ENCODE measurements around the gene FOXD1. TPM values are rescaled to one million over a fixed set of nuclear protein-coding genes. Genes with fewer than 3 reads are reported as not detected.

FOXD1 gene
- total RNA-seq, 3 donors from 2014 or later (not counting 1 experiment from before 2014, with no cell fraction given) = 0.31 to 0.63 (median 0.41) TPM

GRCh38 chr5:73495772-73496335 is 47.3 kb upstream of the FOXD1 start:
- no peak for DNase-seq
- no peak for ATAC-seq
- no peak overlapping the region for H3K27ac Mint-ChIP-seq
- Histone ChIP-seq H3K27me3 (ENCODE audit: control insufficient read depth, insufficient read depth, low read length) (peaks cover 10% of the 10 kb centered on the region), H3K4me1 (ENCODE audit: control insufficient read depth, insufficient read depth, low read length) (peaks cover 13% of the 10 kb centered on the region), H3K36me3 (ENCODE audit: control insufficient read depth, insufficient read depth, low read length) (peaks cover 2% of the 10 kb centered on the region), H3K4me3 (ENCODE audit: low read length) (no peak overlapping the region), H3K9me3 (ENCODE audit: control insufficient read depth, insufficient read depth, low read length) (no peaks in the 10 kb centered on the region), H3K27ac (ENCODE audit: low read length) (no peak overlapping the region)
- H3K9me3 Mint-ChIP-seq = no peaks in the 10 kb centered on the region
- H3K36me3 Mint-ChIP-seq = no peaks in the 10 kb centered on the region
- no peak overlapping the region for H3K4me3 Mint-ChIP-seq
- H3K4me1 Mint-ChIP-seq = peaks cover 19 to 23% of the 10 kb centered on the region in 2 donors
- WGBS (ENCODE audit: insufficient coverage) = 93% methylated on average over 4 of the region's 4 CpGs
- no peak for TF ChIP-seq CTCF (IDR thresholded peaks at IDR 0.05)
- intact Hi-C loops (cut with micrococcal nuclease) = no loop called here
- peaks cover 30 to 45% of the 10 kb centered on the region in 2 donors for H3K27me3 Mint-ChIP-seq (ENCODE audit: low read depth in 2 of 2)

- H3K27ac ChIP-seq (ENCODE audit: low read length) = no peak overlapping the region
- peaks cover 30 to 45% of the 10 kb centered on the region in 2 donors for H3K27me3 Mint-ChIP-seq (ENCODE audit: low read depth in 2 of 2)
- no peaks in the 10 kb centered on the region for H3K36me3 ChIP-seq (ENCODE audit: control insufficient read depth, insufficient read depth, low read length)
- no peak for DNase-seq
- no peaks in the 10 kb centered on the region for H3K9me3 ChIP-seq (ENCODE audit: control insufficient read depth, insufficient read depth, low read length)
- H3K4me3 ChIP-seq (ENCODE audit: low read length) = no peak overlapping the region
- H3K27me3 ChIP-seq (ENCODE audit: control insufficient read depth, insufficient read depth, low read length) = peaks cover 10% of the 10 kb centered on the region
- intact Hi-C loops (cut with micrococcal nuclease) = no loop called here
- H3K4me3 Mint-ChIP-seq = no peak overlapping the region
- H3K36me3 Mint-ChIP-seq = no peaks in the 10 kb centered on the region
- peaks cover 9 to 14% of the 10 kb centered on the region in 2 donors for H3K4me1 Mint-ChIP-seq
- peaks cover 13% of the 10 kb centered on the region for H3K4me1 ChIP-seq (ENCODE audit: control insufficient read depth, insufficient read depth, low read length)
- no peaks in the 10 kb centered on the region for H3K9me3 Mint-ChIP-seq
- no peak for ATAC-seq
- no peak for TF ChIP-seq CTCF (IDR thresholded peaks at IDR 0.05)
- no peak overlapping the region for H3K27ac Mint-ChIP-seq
Observed at GRCh38 chr5:73494721-73495120, 46.1 kb upstream of the FOXD1 start.

GRCh38 chr5:73493421-73493820 is 44.8 kb upstream of the FOXD1 start:
- intact Hi-C loops (cut with micrococcal nuclease) = no loop called here
- ATAC-seq (no peak), DNase-seq (no peak)
- WGBS (ENCODE audit: insufficient coverage) = 90% methylated on average over 3 of the region's 3 CpGs
- Histone ChIP-seq H3K9me3 (ENCODE audit: control insufficient read depth, insufficient read depth, low read length) (no peaks in the 10 kb centered on the region), H3K27me3 (ENCODE audit: control insufficient read depth, insufficient read depth, low read length) (peaks cover 10% of the 10 kb centered on the region), H3K36me3 (ENCODE audit: control insufficient read depth, insufficient read depth, low read length) (no peaks in the 10 kb centered on the region), H3K27ac (ENCODE audit: low read length) (no peak overlapping the region), H3K4me1 (ENCODE audit: control insufficient read depth, insufficient read depth, low read length) (peaks cover 7% of the 10 kb centered on the region), H3K4me3 (ENCODE audit: low read length) (no peak overlapping the region)
- Mint-ChIP-seq H3K4me3 (no peak overlapping the region), H3K27me3 (ENCODE audit: low read depth in 2 of 2) (peaks cover 30 to 45% of the 10 kb centered on the region in 2 donors), H3K27ac (no peak overlapping the region), H3K4me1 (peaks cover 0 to 5% of the 10 kb centered on the region in 2 donors), H3K36me3 (no peaks in the 10 kb centered on the region), H3K9me3 (no peaks in the 10 kb centered on the region)
- TF ChIP-seq CTCF (IDR thresholded peaks at IDR 0.05) = no peak

GRCh38 chr5:73491155-73491554 is 42.6 kb upstream of the FOXD1 start:
- WGBS (ENCODE audit: insufficient coverage) = 100% methylated on average over 1 of the region's 1 CpG
- Mint-ChIP-seq H3K9me3 (no peaks in the 10 kb centered on the region), H3K27ac (no peak overlapping the region), H3K4me1 (no peaks in the 10 kb centered on the region), H3K27me3 (ENCODE audit: low read depth in 2 of 2) (peaks cover 50 to 67% of the 10 kb centered on the region in 2 donors), H3K36me3 (no peaks in the 10 kb centered on the region), H3K4me3 (no peak overlapping the region)
- no peak for TF ChIP-seq CTCF (IDR thresholded peaks at IDR 0.05)
- ATAC-seq = no peak
- H3K4me3 ChIP-seq (ENCODE audit: low read length) = no peak overlapping the region
- no peak overlapping the region for H3K27ac ChIP-seq (ENCODE audit: low read length)
- peaks cover 10% of the 10 kb centered on the region for H3K27me3 ChIP-seq (ENCODE audit: control insufficient read depth, insufficient read depth, low read length)
- no peaks in the 10 kb centered on the region for H3K36me3 ChIP-seq (ENCODE audit: control insufficient read depth, insufficient read depth, low read length)
- no peaks in the 10 kb centered on the region for H3K9me3 ChIP-seq (ENCODE audit: control insufficient read depth, insufficient read depth, low read length)
- intact Hi-C loops (cut with micrococcal nuclease) = no loop called here
- DNase-seq = no peak
- H3K4me1 ChIP-seq (ENCODE audit: control insufficient read depth, insufficient read depth, low read length) = no peaks in the 10 kb centered on the region

All from natural killer cell (primary cell).